Mesothelial cell of epicardium (in vitro differentiated cells): ENCODE measurements around the gene TMEM72. TPM values are rescaled to one million over a fixed set of nuclear protein-coding genes. Genes with fewer than 3 reads are reported as not detected.

Experiments
- DNase-seq, 2 experiments: peaks; one replicate each; pipeline ENCODE4 v3.0.0; 2021; ENCODE audit warnings: low spot score in 2 of 2; ENCODE audit not compliant: unreplicated experiment in 2 of 2
- H3K27ac Mint-ChIP-seq: 2 replicates; pipeline ENCODE4 v1.8.0; 2021; ENCODE audit warnings: mixed read lengths
- H3K27me3 Mint-ChIP-seq: 2 replicates; pipeline ENCODE4 v1.8.0; 2021; ENCODE audit warnings: low read depth, mixed read lengths
- H3K36me3 Mint-ChIP-seq: 2 replicates; pipeline ENCODE4 v1.8.0; 2021; ENCODE audit warnings: mixed read lengths
- H3K4me1 Mint-ChIP-seq: 2 replicates; pipeline ENCODE4 v1.8.0; 2021; ENCODE audit warnings: mixed read lengths
- H3K4me3 Mint-ChIP-seq: 2 replicates; pipeline ENCODE4 v1.8.0; 2021; ENCODE audit warnings: mild to moderate bottlenecking, moderate library complexity, mixed read lengths
- H3K9me3 Mint-ChIP-seq: 2 replicates; pipeline ENCODE4 v1.8.0; 2021; ENCODE audit warnings: mixed read lengths
- CTCF ChIP-seq: fragments of 200-600 bp; sonication (generic); IDR thresholded peaks from one replicate; pipeline ENCODE4 v1.5.0; 2021; ENCODE audit warnings: antibody characterized with exemption; ENCODE audit not compliant: unreplicated experiment
- total RNA-seq: library from RNA; stranded (reverse); gene quantifications from 3 replicates; pipeline ENCODE4 v1.2.1, GENCODE V29; 2021

The TMEM72 gene
- total RNA-seq, 1 donor from 2014 or later: 0.67 TPM

GRCh38 chr10:44959247-44960087 lies 48.3 kb downstream of the TMEM72 start, which contains the start of gene RASSF4:
Gene RASSF4 (plus strand): TSS chr10:44959802. CDS start chr10:44970203, 10,401 bp downstream.
- TF ChIP-seq CTCF: no peak
- H3K36me3 Mint-ChIP-seq: peaks cover 14% of the 10 kb centered on the region
- H3K4me1 Mint-ChIP-seq: peaks cover 40% of the 10 kb centered on the region
- H3K27me3 Mint-ChIP-seq: no peaks in the 10 kb centered on the region
- DNase-seq: peak; percentile 63 to 79
- H3K27ac Mint-ChIP-seq: peak within 1 kb of the TSS; percentile 62
- no peaks in the 10 kb centered on the region for H3K9me3 Mint-ChIP-seq
- peak within 1 kb of the TSS; percentile 82 for H3K4me3 Mint-ChIP-seq

DNA sequence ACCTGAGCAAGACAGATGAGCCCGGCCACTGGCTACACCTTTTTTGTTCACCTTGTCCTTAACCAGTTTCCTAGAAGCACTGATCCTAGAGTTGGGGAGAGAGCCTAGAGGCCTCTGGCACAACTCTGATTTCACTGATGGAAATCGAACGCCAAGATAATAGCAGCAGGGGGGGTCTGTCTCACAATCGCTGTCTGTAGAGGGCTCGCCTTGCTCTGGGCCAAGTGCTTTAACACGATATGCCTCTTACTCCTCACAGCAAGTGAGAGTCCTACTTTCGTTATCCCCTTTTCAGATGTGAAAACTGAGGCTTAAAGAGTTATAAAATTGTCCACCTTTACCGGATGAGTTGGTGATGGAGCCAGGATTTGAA lies 48.9 kb downstream of the TMEM72 start:
- Mint-ChIP-seq H3K9me3 (no peaks in the 10 kb centered on the region), H3K27me3 (no peaks in the 10 kb centered on the region), H3K36me3 (peaks cover 14% of the 10 kb centered on the region), H3K27ac (no peak overlapping the region), H3K4me3 (peak overlapping the region; percentile 82), H3K4me1 (peaks cover 46% of the 10 kb centered on the region)
- DNase-seq: no peak
- TF ChIP-seq CTCF: no peak

DNA sequence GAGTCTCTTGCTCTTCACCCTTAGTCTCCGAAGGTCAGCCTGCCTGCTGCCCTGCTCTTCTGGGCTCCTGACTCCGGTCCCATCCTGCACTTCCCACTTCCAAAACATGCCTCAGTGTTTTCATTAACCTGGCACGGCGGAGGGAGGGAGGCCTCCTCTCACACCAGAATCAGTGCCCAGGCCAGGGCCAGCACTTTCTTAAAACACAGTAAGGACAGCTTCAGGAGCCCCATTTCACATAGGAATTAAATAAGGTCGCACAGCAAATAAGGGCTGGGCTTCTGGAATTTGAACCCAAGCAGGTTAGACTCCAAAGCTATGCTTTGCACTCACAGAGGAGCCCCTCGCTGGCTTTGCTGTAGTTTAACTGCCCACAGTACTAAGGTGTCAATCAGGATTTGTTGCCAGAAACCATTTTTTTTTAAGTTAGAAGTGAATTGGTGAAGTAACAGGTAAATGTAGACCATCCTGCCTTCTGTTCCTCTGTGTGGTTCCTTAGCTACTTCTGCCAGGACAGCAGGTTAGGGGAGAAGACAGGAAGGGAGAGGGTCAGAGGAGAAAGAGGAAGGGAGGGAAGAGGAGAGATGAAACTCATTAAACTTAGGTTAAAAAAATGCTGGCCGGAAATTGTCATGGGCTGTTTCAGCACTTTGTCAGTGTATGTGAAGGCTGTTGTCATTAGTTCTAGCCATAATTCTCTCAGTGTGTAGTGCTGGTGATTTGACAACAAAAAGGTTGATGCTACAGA lies 49.5 kb downstream of the TMEM72 start:
- Mint-ChIP-seq H3K9me3 (no peaks in the 10 kb centered on the region), H3K27ac (no peak overlapping the region), H3K36me3 (peaks cover 12% of the 10 kb centered on the region), H3K27me3 (no peaks in the 10 kb centered on the region), H3K4me3 (peak overlapping the region; percentile 82), H3K4me1 (peaks cover 50% of the 10 kb centered on the region)
- DNase-seq: no peak
- no peak for TF ChIP-seq CTCF

DNA sequence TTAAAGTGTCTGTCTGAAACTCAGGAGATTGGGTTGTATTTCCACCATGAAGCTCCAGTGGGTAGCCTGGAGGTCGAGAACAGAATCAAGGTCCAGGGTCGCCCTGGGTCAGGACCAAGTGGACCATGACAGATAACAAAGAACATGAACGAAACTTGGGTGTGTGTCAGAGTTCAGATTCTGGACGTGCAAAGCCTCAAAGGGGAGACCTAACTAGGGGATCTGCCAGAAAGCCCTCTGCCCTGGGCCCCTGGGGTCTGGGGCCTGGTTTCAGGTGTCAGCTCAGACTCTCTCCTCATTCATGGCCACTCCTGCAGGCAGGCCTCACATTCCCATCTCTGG lies 50.1 kb downstream of the TMEM72 start:
- Mint-ChIP-seq H3K27ac (no peak overlapping the region), H3K4me3 (peak overlapping the region; percentile 82), H3K36me3 (peaks cover 7% of the 10 kb centered on the region), H3K27me3 (no peaks in the 10 kb centered on the region), H3K9me3 (no peaks in the 10 kb centered on the region), H3K4me1 (peaks cover 55% of the 10 kb centered on the region)
- TF ChIP-seq CTCF: no peak
- no peak for DNase-seq

DNA sequence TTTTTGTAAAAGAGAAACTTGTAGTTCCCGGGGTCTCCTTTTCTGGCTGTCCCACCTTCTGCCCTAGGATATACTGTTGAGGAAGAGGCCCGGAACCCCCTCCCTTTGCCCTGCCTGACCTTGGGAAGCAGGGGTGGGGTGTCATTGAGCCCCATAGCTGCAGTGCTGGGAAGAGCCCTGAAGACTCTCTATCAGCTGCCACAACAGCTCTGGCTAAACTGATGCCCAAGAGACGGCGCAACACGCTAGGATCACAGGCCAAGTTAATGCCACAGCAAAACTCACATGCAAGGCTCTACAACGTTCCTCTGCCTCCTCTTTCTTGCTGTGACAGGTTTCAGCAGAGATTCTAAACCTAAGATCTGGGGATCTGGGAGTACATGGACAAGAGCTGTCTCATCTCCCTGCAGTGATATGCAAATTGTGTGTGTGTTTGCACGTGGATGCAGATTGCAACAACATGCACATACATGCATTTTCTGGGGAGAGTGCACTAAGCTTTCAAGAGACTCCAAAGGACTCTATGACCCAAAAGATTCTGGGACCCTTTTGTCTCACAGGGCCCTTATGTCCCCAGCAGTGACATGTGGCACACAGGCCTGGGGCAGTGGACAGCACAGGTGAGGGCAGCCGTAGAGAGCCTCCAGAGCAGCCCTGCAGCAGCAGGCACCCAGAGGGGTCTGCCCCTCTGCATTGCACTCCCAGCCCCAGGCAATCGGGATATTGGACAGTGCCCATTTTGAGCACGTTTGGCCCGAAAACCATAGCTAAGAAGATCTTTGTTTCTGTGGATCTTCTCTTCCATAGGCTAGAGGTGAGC lies 51.0 kb downstream of the TMEM72 start:
- Mint-ChIP-seq H3K36me3 (no peaks in the 10 kb centered on the region), H3K27ac (no peak overlapping the region), H3K4me3 (no peak overlapping the region), H3K27me3 (no peaks in the 10 kb centered on the region), H3K9me3 (no peaks in the 10 kb centered on the region), H3K4me1 (peaks cover 58% of the 10 kb centered on the region)
- DNase-seq: no peak
- TF ChIP-seq CTCF: no peak
